Measurements from ENCODE around the gene KLHDC9. TPM values are rescaled to one million over a fixed set of nuclear protein-coding genes. Genes with fewer than 3 reads are reported as not detected.

The KLHDC9 gene
- 1.9 and 2.2 TPM in 2 replicates for total RNA-seq

GRCh38 chr1:161098210-161099068, at the start of gene KLHDC9:
Gene KLHDC9, plus strand, starts transcription at chr1:161098361. Its CDS starts 175 bp downstream, at chr1:161098536.
- peak within 1 kb of the TSS; percentile 70 for H3K4me3 ChIP-seq (ENCODE audit: low read depth, low read length)
- TF ChIP-seq CTCF (IDR thresholded peaks at IDR 0.05; ENCODE audit: insufficient read depth, low read depth, low read length): peak; percentile 5
- peak; percentile 79 for DNase-seq (ENCODE audit: low read depth)

- TF ChIP-seq CTCF (IDR thresholded peaks at IDR 0.05; ENCODE audit: insufficient read depth, low read depth, low read length): no peak
- H3K4me3 ChIP-seq (ENCODE audit: low read depth, low read length): no peak overlapping the region
- DNase-seq (ENCODE audit: low read depth): no peak
These were observed 49.0 kb upstream of the KLHDC9 start for GRCh38 chr1:161048949-161049722.

- no peak for TF ChIP-seq CTCF (IDR thresholded peaks at IDR 0.05; ENCODE audit: insufficient read depth, low read depth, low read length)
- H3K4me3 ChIP-seq (ENCODE audit: low read depth, low read length): no peak overlapping the region
- DNase-seq (ENCODE audit: low read depth): no peak
These were observed 46.9 kb upstream of the KLHDC9 start for GRCh38 chr1:161051219-161051618.

DNA sequence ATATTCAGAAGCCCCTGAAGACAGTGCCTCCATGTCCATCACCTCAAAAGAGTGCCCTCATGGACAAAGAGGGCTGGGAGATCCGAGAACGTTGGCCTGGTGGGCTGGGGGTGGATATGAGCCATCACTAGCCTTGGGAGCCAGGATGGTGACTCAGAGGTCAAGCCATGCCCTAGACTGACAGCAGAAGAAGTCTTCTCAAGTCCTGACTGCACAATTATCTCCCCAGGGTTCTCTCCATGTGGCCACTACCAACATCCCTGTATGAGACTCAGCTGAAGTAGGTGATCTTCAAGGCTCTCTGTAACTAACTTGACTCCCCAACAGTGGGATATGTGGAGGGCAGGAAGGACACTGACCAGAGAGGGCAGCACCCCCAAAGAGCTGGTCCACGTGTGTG, 45.3 kb upstream of the KLHDC9 start:
- H3K4me3 ChIP-seq (ENCODE audit: low read depth, low read length): no peak overlapping the region
- no peak for TF ChIP-seq CTCF (IDR thresholded peaks at IDR 0.05; ENCODE audit: insufficient read depth, low read depth, low read length)
- DNase-seq (ENCODE audit: low read depth): no peak

DNA sequence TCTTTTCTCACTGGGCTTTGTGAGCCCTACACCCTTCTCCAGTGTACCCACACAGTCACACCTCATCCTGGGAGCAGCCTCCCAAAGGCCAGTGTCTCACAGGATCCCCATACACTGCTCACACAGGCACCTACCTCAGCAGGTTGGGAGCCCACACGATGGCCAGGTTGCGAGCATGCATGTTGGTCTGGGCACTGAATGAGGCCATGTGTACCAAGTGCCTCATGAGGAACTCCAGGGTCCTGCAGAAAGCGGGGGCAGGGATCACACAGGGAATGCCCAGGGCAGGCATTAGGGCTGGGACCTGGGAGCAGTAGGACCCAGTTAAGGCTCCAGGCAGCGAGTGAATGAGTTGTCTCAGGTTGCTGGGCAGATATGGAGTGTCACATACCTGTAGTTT, 43.9 kb upstream of the KLHDC9 start:
- DNase-seq (ENCODE audit: low read depth): no peak
- H3K4me3 ChIP-seq (ENCODE audit: low read depth, low read length): no peak overlapping the region
- no peak for TF ChIP-seq CTCF (IDR thresholded peaks at IDR 0.05; ENCODE audit: insufficient read depth, low read depth, low read length)

GRCh38 chr1:161054805-161055204, 43.4 kb upstream of the KLHDC9 start:
- peak; percentile 4 for TF ChIP-seq CTCF (IDR thresholded peaks at IDR 0.05; ENCODE audit: insufficient read depth, low read depth, low read length)
- H3K4me3 ChIP-seq (ENCODE audit: low read depth, low read length): no peak overlapping the region
- DNase-seq (ENCODE audit: low read depth): no peak
